ENCODE data around the gene CST3.

The CST3 gene

GRCh38 chr20:23604306-23604705 lies 33.4 kb downstream of the CST3 start:
- DNase-seq = no peak

- DNase-seq = no peak
These were observed 34.4 kb downstream of the CST3 start for GRCh38 chr20:23603321-23603720.

- no peak for DNase-seq
These were observed 35.1 kb downstream of the CST3 start for GRCh38 chr20:23602699-23603098.

DNA sequence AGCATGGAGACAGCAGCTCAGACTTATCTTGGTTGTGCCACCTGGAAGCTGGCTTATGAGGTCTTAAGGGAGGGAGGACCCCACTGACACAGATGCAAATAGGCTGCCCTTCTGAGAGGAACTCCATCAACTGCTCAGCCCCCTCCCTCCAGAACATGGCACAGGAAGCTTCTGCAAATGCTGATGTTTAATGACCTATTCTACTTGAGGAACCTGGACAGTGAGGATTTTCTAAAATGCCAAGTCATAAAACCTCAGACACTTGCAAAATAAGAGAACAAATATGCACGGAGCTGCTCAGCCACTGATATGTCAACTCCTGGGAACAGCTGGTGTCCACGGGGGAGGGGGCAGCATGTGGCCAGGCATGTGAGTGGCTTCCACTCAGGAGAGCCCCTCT lies 35.5 kb downstream of the CST3 start:
- DNase-seq = no peak

- DNase-seq = no peak
These were observed 36.0 kb downstream of the CST3 start for GRCh38 chr20:23601715-23602114.

GRCh38 chr20:23598481-23598880 lies 39.3 kb downstream of the CST3 start:
- no peak for DNase-seq

DNA sequence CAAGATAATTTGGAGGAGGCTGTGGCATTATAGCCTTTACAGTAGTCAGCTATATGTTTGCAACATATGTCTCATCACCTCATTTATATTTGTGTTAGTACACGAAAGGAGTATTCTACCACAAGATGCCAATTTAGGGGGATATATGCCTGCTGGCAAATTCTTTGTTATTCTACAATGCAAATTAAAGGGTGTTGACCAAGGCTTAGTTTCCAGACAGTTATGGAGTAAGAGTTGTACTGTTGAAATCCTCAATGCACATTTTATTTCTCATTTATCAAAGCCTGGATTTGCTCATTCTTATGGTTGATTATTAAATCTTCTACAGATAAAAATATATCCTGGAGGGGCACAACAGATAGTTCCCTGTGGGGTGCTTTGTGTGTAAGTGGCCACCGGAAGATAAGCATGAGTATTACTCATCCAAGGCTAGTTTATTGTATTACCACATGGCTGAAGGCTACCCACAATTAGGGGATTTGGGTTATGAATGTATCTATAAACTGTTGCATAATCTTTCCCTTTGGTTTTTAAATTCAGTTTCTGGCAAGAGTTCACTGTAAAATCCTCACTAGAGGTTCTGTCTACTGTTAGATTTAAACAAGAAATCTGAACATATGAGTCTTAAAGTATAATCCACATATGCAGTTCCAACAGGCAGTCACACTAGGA lies 41.0 kb downstream of the CST3 start:
- no peak for DNase-seq

GRCh38 chr20:23595941-23596340 lies 41.8 kb downstream of the CST3 start:
- DNase-seq = no peak

- no peak for DNase-seq
These were observed 49.0 kb downstream of the CST3 start for GRCh38 chr20:23588434-23589403.

- no peak for DNase-seq
These were observed 50.1 kb downstream of the CST3 start for GRCh38 chr20:23587631-23588030.

DNA sequence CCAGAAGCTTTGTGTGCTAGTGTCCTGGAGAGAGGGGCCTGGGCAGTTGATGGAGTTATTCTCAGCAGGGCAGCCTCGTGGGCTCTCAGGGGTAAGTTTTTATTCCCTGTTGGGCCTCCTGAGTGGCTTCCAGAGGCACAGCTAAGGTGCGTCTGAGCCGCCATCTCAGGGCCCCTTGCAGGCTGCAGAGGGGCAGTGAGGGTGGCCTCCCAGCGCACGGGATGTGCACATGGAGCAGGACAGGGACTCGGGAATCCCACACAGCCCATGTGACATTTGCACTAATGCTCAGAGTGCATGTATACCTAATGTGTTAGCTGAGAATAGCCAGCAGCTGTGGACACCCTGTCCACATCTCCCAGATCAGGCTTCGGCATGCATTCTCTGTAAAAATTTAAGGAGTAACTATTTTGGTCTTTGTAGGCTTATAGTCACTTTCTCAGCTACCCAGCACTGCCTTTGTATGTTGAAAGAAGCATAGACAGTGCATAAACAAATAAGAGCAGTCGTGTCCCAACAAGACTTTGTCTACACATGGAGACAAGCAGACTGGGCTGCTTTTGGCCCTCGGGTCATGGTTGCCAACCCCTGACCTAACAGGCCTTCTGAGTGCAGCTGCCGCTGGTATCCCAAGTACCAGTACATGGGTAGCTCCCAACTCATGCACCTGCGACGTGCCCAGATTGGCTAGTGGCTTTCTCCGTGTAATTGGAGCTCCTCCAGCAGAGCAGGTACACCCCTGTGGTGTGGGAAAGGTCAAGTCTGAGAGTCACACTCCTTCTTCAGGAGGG lies 50.8 kb downstream of the CST3 start:
- DNase-seq = no peak

GRCh38 chr20:23585808-23586734 lies 51.7 kb downstream of the CST3 start:
- no peak for DNase-seq

- no peak for DNase-seq
These were observed 52.3 kb downstream of the CST3 start for GRCh38 chr20:23585449-23585807.

- DNase-seq = no peak
These were observed 53.1 kb downstream of the CST3 start for GRCh38 chr20:23584434-23585199.

All from nucleus accumbens (tissue), 56 donors.